ENCODE results near the gene KCNH8.

KCNH8 gene

DNA sequence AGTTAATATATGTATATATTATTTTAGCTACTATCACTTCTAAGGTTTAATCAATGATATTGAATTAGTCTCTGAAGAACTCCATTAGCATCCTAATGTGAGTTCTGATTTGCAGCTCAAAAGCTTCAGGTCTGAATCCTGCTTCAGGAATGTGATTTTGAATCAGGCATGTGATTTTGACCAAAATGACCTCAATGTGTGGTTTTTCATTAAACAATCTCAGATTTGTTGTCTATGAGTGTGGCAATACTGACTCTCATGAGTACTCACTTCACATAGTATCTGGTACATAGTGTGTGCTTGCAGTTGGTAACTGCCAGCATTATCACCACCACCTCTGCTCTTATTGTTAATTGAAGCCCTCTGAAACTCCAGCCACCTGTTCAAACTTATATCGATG is 251.0 kb downstream of the KCNH8 start:
- Histone ChIP-seq H4K20me1 (no peaks in the 10 kb centered on the region), H3K4me2 (no peak overlapping the region), H3K9me3 (no peaks in the 10 kb centered on the region), H3K27ac (no peak overlapping the region), H3K4me1 (0 out of 2 replicates have a peak, but pooled peaks cover 4% of the 10 kb centered on the region), H3K27me3 (no peaks in the 10 kb centered on the region), H3K36me3 (no peaks in the 10 kb centered on the region), H3K4me3 (no peak overlapping the region), H3K9ac (no peak overlapping the region)
- TF ChIP-seq Cebpa-rat (IDR thresholded peaks at IDR 0.05): no peak

DNA sequence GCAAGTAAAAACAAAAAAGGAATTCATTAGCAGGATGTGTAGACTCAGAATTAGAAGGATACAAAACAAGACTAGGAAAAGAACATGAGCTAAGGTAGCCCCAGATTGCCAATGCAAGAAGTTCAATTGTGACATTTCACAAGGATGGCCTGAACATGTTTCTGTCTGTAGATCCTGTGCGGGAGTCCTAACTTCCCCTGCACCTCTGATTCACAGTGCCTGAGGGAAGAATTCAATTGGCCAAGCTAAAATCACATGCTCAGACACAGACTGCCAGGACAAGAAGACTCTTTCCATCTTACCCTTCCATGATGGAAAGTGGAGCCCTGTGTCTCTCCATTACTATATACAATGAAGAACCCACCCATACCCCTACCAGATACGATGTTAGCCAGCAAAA is 251.5 kb downstream of the KCNH8 start:
- Histone ChIP-seq H3K4me3 (no peak overlapping the region), H3K9me3 (no peaks in the 10 kb centered on the region), H3K36me3 (no peaks in the 10 kb centered on the region), H3K9ac (no peak overlapping the region), H4K20me1 (no peaks in the 10 kb centered on the region), H3K27ac (no peak overlapping the region), H3K27me3 (no peaks in the 10 kb centered on the region), H3K4me1 (0 out of 2 replicates have a peak, but pooled peaks cover 4% of the 10 kb centered on the region), H3K4me2 (no peak overlapping the region)
- no peak for TF ChIP-seq Cebpa-rat (IDR thresholded peaks at IDR 0.05)

DNA sequence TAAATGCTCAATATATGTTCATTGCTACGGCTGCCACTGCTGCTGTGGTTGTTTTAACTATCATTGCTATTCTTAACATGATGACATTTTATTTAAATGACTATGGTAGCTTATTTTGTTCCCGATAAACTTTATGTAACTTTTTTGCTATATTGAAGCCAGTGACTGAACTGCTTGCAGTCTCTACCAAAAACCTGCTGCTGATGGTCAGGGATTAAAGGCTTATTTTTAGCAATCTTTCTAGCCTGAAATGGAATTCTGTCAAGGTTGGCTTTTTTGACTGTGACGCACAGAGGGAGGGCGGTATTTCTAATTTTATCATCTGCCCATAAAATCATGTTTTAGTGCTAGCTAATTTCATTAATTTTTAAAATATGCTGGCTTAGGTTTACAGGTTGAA is 271.8 kb downstream of the KCNH8 start:
- no peaks in the 10 kb centered on the region for H3K9me3 ChIP-seq
- H3K4me1 ChIP-seq: no peaks in the 10 kb centered on the region
- no peak overlapping the region for H3K4me2 ChIP-seq
- no peaks in the 10 kb centered on the region for H3K36me3 ChIP-seq
- H3K4me3 ChIP-seq: no peak overlapping the region
- H3K27me3 ChIP-seq: no peaks in the 10 kb centered on the region
- TF ChIP-seq Cebpa-rat (IDR thresholded peaks at IDR 0.05): no peak
- no peak overlapping the region for H3K9ac ChIP-seq
- H4K20me1 ChIP-seq: no peaks in the 10 kb centered on the region
- no peak overlapping the region for H3K27ac ChIP-seq

DNA sequence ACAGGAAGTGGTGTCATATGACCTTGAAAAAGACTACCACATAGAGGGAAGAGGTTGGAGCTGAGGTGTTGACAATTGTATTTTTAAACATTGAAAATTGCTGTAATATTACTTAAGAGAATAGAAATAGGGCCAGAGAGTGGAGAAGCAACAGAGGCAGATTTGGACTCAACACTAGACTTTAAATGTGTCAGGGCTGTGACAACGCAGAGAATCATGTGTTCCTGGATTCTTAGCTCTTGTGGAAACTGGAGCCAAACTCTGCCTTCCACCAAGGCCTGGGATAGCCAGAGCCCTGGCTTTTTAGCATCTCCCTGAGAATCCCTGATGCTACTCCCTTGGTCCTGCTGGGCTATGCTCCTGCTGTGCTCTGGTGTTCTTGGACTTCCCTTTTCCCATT is 277.5 kb downstream of the KCNH8 start:
- Histone ChIP-seq H3K27me3 (no peaks in the 10 kb centered on the region), H3K4me1 (no peaks in the 10 kb centered on the region), H3K27ac (no peak overlapping the region), H3K9ac (no peak overlapping the region), H3K9me3 (no peaks in the 10 kb centered on the region), H4K20me1 (no peaks in the 10 kb centered on the region), H3K4me3 (no peak overlapping the region), H3K4me2 (no peak overlapping the region), H3K36me3 (no peaks in the 10 kb centered on the region)
- TF ChIP-seq Cebpa-rat (IDR thresholded peaks at IDR 0.05): no peak

DNA sequence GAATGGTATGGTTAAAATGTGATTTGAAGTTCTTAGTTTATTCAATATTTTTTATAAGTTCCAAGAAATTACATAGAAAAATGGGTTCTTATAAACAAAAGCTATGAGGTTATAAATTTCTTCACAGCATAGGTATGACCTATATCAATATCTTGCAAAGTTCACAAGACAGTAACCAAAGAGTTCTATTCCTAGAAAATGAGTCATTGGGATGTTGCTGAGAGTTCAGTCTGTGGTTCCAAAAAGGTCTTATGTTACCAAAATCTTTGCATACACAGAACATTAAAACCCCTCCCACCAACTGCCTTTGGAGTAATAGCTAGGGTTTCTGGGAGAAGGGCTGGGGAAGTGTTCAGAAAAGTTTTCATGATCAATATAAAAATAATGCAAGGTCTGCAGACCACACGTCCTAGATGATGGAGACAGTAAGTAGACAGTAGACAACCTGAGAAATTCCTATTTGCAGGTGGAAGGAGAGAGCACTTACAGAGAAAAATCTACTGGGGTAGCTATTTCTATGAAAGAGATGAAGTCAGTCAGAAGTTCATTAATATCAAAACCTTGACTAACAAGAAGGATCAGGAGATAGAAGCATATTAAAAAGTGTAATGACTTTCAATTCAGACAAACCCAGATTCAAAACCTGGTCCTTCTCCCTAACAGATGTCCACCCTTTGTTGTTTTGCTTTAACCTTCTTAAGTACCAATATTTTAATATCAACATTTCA is 279.3 kb downstream of the KCNH8 start:
- H3K9ac ChIP-seq: no peak overlapping the region
- H3K27ac ChIP-seq: no peak overlapping the region
- no peak overlapping the region for H3K4me3 ChIP-seq
- no peak overlapping the region for H3K4me2 ChIP-seq
- H3K9me3 ChIP-seq: no peaks in the 10 kb centered on the region
- H3K4me1 ChIP-seq: no peaks in the 10 kb centered on the region
- no peak for TF ChIP-seq Cebpa-rat (IDR thresholded peaks at IDR 0.05)
- H3K27me3 ChIP-seq: no peaks in the 10 kb centered on the region
- H3K36me3 ChIP-seq: no peaks in the 10 kb centered on the region
- H4K20me1 ChIP-seq: no peaks in the 10 kb centered on the region

DNA sequence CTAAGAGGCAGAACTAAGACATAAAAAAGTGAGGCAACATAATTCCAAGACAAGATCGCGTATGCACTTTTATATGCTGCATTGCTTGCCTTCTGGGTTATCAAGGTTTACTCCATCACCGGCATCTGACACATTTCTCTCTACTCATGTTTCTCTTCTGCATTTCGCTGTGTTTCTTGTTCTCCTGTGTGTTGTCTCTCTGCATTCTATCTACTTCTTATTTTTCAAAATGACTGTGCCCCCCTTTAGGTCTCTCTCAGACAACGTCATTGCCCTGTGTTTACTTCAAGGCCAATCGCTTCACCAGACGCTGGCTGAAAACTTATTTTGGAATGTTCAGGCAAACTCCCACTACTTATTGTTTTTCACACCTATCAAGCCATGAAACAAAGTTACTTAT is 280.4 kb downstream of the KCNH8 start:
- Histone ChIP-seq H3K27me3 (no peaks in the 10 kb centered on the region), H3K9me3 (no peaks in the 10 kb centered on the region), H3K4me1 (no peaks in the 10 kb centered on the region), H3K9ac (no peak overlapping the region), H3K4me2 (no peak overlapping the region), H3K27ac (no peak overlapping the region), H3K4me3 (no peak overlapping the region), H3K36me3 (no peaks in the 10 kb centered on the region), H4K20me1 (no peaks in the 10 kb centered on the region)
- TF ChIP-seq Cebpa-rat (IDR thresholded peaks at IDR 0.05): no peak

DNA sequence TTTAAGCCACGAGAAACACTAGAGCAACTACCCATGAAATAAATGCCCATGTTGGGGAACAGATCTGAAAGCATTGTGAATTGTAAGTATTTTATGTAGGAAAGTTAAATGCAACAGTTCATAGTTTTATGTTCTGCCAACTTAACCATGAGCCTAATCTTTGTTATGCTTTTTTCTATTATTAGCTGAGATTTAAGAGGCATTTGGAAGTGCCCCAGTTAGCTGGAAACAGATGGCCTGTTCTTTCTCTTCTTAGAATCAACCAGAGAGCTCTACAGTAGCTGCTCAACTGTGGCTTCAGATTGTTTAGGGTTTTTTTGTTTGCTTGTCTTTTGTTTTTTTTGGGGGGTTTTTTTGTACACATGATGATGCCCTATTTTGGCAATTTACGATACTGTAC is 284.4 kb downstream of the KCNH8 start:
- Histone ChIP-seq H3K4me1 (no peaks in the 10 kb centered on the region), H3K4me2 (no peak overlapping the region), H3K9ac (no peak overlapping the region), H3K27me3 (no peaks in the 10 kb centered on the region), H4K20me1 (no peaks in the 10 kb centered on the region), H3K4me3 (no peak overlapping the region), H3K27ac (no peak overlapping the region), H3K36me3 (no peaks in the 10 kb centered on the region), H3K9me3 (no peaks in the 10 kb centered on the region)
- TF ChIP-seq Cebpa-rat (IDR thresholded peaks at IDR 0.05): no peak

DNA sequence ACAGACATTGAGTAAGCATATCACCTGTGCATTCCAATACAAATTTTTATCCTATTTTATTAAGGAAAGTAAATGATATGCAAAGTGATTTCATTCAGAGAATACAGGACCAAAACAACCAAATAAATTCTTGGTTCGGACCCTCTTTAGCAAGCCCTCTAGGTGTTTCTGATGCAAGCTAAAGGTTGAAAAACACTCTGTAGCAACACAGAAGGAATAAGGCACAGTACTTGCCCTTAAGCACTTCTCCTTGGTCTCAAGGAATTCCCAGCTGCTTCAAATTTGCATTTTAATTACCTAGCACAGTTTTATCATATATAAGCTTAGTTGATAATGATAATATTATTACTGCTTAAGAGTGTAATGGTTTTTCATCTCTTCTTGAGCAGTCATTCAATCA is 288.4 kb downstream of the KCNH8 start:
- H3K27me3 ChIP-seq: no peaks in the 10 kb centered on the region
- H3K27ac ChIP-seq: no peak overlapping the region
- no peak overlapping the region for H3K4me3 ChIP-seq
- H3K4me2 ChIP-seq: no peak overlapping the region
- H3K9me3 ChIP-seq: no peaks in the 10 kb centered on the region
- no peaks in the 10 kb centered on the region for H3K36me3 ChIP-seq
- no peak overlapping the region for H3K9ac ChIP-seq
- H4K20me1 ChIP-seq: no peaks in the 10 kb centered on the region
- no peak for TF ChIP-seq Cebpa-rat (IDR thresholded peaks at IDR 0.05)
- H3K4me1 ChIP-seq: no peaks in the 10 kb centered on the region

DNA sequence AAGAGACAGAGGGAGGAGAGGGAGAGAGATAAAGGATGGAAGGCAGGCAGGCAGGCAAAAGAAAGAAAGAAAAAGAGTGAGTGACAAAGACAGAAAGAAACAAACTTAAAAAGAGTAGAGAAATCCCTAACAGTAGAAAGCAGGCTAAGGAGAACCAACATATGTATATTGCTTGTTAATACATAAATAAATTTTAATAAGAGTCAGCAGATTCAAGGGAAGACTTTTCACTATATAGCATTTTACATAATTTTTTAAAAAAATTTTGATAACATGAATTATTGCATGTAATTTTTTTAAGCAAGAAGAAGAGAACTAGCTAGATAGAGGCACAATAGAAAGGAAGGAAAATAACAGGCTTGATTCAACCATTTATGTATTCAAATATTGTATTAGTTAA is 291.6 kb downstream of the KCNH8 start:
- H4K20me1 ChIP-seq: no peaks in the 10 kb centered on the region

DNA sequence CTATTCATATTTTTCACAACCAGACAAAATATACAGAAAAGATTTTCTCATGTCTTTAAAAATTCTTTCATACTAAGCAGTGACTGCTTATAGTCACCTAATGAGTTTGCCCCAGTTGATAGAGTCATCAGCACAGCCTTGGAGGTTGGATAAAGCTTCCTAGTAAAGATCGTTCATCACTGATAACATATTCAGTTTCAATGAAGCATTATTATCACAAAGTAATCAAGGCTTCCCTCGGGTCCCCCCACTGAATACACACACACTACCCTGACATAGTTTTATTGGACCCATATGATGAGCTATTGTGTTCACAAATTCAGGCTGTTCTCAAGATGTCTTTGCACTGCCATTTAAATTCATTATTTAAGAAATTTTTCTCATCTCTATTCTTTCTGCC is 297.8 kb downstream of the KCNH8 start:
- no peaks in the 10 kb centered on the region for H3K9me3 ChIP-seq
- no peak overlapping the region for H3K4me2 ChIP-seq
- no peak overlapping the region for H3K27ac ChIP-seq
- no peak for TF ChIP-seq Cebpa-rat (IDR thresholded peaks at IDR 0.05)
- H4K20me1 ChIP-seq: no peaks in the 10 kb centered on the region
- no peaks in the 10 kb centered on the region for H3K4me1 ChIP-seq
- no peaks in the 10 kb centered on the region for H3K27me3 ChIP-seq
- H3K36me3 ChIP-seq: no peaks in the 10 kb centered on the region
- no peak overlapping the region for H3K4me3 ChIP-seq
- H3K9ac ChIP-seq: no peak overlapping the region

More for the DNA sequence above, 291.6 kb downstream of the KCNH8 start:
- no peaks in the 10 kb centered on the region for H3K4me1 ChIP-seq
- no peak for TF ChIP-seq Cebpa-rat (IDR thresholded peaks at IDR 0.05)
- no peaks in the 10 kb centered on the region for H3K36me3 ChIP-seq
- H3K27ac ChIP-seq: no peak overlapping the region
- no peaks in the 10 kb centered on the region for H3K27me3 ChIP-seq
- H3K9ac ChIP-seq: no peak overlapping the region
- H3K4me3 ChIP-seq: no peak overlapping the region
- H3K4me2 ChIP-seq: no peak overlapping the region
- no peaks in the 10 kb centered on the region for H3K9me3 ChIP-seq

DNA sequence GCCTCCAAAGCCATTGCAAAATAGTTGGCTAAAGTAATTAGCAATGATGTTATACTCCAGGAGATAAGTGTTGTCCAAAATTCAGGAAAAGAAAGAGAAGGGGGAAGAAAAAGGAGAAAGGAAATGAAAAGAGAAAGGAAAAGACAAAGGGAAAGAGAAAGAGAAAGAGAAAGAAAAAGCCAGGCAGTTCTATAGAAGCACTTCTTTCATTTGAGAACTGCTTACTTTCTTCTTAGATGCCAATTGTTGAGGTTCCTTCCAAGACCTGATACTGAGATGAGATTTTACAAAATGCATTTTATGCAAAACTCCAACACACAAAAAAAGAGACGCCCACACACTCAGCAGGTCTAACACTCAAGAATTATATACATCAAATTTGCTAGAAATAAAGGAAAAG is 298.4 kb downstream of the KCNH8 start:
- TF ChIP-seq Cebpa-rat (IDR thresholded peaks at IDR 0.05): no peak
- Histone ChIP-seq H3K4me1 (no peaks in the 10 kb centered on the region), H3K27ac (no peak overlapping the region), H3K4me3 (no peak overlapping the region), H3K9ac (no peak overlapping the region), H3K4me2 (no peak overlapping the region), H4K20me1 (no peaks in the 10 kb centered on the region), H3K36me3 (no peaks in the 10 kb centered on the region), H3K27me3 (no peaks in the 10 kb centered on the region), H3K9me3 (no peaks in the 10 kb centered on the region)
